ENCODE measurements around the gene TOMM40. TPM values are rescaled to one million over a fixed set of nuclear protein-coding genes. Genes with fewer than 3 reads are reported as not detected.

TOMM40 gene
- total and polyA plus RNA-seq, 2 of the 13 experiments (the other 11 are each of a cell fraction or from before 2014, with no cell fraction given) = 72.0 to 110 TPM

DNA sequence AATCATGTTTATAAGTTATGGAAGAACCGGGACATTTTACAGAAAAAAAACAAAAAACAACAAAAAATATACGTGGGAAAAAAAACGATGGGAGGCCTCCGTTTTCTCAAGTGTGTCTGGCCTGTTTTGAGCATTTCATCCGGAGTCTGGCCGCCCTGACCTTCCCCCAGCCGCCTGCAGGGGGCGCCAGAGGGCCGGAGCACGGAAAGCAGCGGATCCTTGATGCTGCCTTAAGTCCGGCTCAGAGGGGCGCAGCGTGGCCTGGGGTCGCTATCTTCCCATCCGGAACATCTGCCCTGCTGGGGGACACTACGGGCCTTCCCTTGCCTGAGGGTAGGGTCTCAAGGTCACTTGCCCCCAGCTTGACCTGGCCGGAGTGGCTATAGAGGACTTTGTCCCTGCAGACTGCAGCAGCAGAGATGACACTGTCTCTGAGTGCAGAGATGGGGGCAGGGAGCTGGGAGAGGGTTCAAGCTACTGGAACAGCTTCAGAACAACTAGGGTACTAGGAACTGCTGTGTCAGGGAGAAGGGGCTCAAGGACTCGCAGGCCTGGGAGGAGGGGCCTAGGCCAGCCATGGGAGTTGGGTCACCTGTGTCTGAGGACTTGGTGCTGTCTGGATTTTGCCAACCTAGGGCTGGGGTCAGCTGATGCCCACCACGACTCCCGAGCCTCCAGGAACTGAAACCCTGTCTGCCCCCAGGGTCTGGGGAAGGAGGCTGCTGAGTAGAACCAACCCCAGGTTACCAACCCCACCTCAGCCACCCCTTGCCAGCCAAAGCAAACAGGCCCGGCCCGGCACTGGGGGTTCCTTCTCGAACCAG is 12.8 kb downstream of the TOMM40 start (continued):
- TF ChIP-seq, protein P1, sequence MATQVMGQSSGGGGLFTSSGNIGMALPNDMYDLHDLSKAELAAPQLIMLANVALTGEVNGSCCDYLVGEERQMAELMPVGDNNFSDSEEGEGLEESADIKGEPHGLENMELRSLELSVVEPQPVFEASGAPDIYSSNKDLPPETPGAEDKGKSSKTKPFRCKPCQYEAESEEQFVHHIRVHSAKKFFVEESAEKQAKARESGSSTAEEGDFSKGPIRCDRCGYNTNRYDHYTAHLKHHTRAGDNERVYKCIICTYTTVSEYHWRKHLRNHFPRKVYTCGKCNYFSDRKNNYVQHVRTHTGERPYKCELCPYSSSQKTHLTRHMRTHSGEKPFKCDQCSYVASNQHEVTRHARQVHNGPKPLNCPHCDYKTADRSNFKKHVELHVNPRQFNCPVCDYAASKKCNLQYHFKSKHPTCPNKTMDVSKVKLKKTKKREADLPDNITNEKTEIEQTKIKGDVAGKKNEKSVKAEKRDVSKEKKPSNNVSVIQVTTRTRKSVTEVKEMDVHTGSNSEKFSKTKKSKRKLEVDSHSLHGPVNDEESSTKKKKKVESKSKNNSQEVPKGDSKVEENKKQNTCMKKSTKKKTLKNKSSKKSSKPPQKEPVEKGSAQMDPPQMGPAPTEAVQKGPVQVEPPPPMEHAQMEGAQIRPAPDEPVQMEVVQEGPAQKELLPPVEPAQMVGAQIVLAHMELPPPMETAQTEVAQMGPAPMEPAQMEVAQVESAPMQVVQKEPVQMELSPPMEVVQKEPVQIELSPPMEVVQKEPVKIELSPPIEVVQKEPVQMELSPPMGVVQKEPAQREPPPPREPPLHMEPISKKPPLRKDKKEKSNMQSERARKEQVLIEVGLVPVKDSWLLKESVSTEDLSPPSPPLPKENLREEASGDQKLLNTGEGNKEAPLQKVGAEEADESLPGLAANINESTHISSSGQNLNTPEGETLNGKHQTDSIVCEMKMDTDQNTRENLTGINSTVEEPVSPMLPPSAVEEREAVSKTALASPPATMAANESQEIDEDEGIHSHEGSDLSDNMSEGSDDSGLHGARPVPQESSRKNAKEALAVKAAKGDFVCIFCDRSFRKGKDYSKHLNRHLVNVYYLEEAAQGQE (IDR thresholded peaks at IDR 0.05; ENCODE audit: borderline replicate concordance in 1 of 2, low read depth in 1 of 2, low read length in 2 of 2) = no peak; a peak in 1 of 4 replicates
- TF ChIP-seq BORCS8-MEF2B (CRISPR knock-in tag; IDR thresholded peaks at IDR 0.05) (peak; percentile 76), ZNF383 (CRISPR knock-in tag; IDR thresholded peaks at IDR 0.05; ENCODE audit: borderline replicate concordance) (0 out of 2 replicates have a peak, but pooled peaks have one; percentile 8), RBAK (CRISPR knock-in tag; IDR thresholded peaks at IDR 0.05) (no peak), ZNF34 (CRISPR knock-in tag; IDR thresholded peaks at IDR 0.05; ENCODE audit: borderline replicate concordance) (0 out of 2 replicates have a peak, but pooled peaks have one; percentile 63), JARID2 (CRISPR knock-in tag; IDR thresholded peaks at IDR 0.05; ENCODE audit: insufficient replicate concordance) (peak; percentile 56), IKZF4 (CRISPR knock-in tag; IDR thresholded peaks at IDR 0.05; ENCODE audit: borderline replicate concordance, low read depth, not compliant biosample characterization) (no peak), HDAC6 (IDR thresholded peaks at IDR 0.05; ENCODE audit: low read depth, low read length) (no peak), RAD21 (CRISPR knock-in tag; IDR thresholded peaks at IDR 0.05) (peak; percentile 95), FOSL2 (CRISPR knock-in tag; IDR thresholded peaks at IDR 0.05) (peak; percentile 70), ETV5 (CRISPR knock-in tag; IDR thresholded peaks at IDR 0.05; ENCODE audit: borderline replicate concordance) (no peak; the same call in none of the 2 replicates), ZNF256 (CRISPR knock-in tag; conservative IDR thresholded peaks at IDR 0.05) (no peak), RNF2 (conservative IDR thresholded peaks at IDR 0.05; ENCODE audit: low read depth) (no peak), ZMAT3 (CRISPR knock-in tag; conservative IDR thresholded peaks at IDR 0.05) (no peak; the same call in 1 of the 2 replicates), RORA (CRISPR knock-in tag; IDR thresholded peaks at IDR 0.05) (no peak), DNMT1 (CRISPR knock-in tag; IDR thresholded peaks at IDR 0.05) (peak; percentile 86; the same call in 1 of the 2 replicates), GABPA (IDR thresholded peaks at IDR 0.05; ENCODE audit: low read depth, low read length) (no peak), GABPA (CRISPR knock-in tag; IDR thresholded peaks at IDR 0.05; ENCODE audit: low read depth) (peak; percentile 63), CHD2 (IDR thresholded peaks at IDR 0.05; ENCODE audit: low read depth, low read length) (peak; percentile 67), SRSF4 (IDR thresholded peaks at IDR 0.05; ENCODE audit: low read depth, low read length, poor library complexity, severe bottlenecking) (no peak)
- TF ChIP-seq, protein P2, sequence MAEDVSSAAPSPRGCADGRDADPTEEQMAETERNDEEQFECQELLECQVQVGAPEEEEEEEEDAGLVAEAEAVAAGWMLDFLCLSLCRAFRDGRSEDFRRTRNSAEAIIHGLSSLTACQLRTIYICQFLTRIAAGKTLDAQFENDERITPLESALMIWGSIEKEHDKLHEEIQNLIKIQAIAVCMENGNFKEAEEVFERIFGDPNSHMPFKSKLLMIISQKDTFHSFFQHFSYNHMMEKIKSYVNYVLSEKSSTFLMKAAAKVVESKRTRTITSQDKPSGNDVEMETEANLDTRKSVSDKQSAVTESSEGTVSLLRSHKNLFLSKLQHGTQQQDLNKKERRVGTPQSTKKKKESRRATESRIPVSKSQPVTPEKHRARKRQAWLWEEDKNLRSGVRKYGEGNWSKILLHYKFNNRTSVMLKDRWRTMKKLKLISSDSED (CRISPR knock-in tag; IDR thresholded peaks at IDR 0.05) = no peak

Data from HepG2 (cell line).